ENCODE measurements around the gene CEPT1. TPM values are rescaled to one million over a fixed set of nuclear protein-coding genes. Genes with fewer than 3 reads are reported as not detected.

CEPT1 gene
- total and polyA plus RNA-seq, 2 of the 8 experiments (the other 6 are each of a cell fraction or from before 2014, with no cell fraction given) = 18.5 to 28.6 TPM

DNA sequence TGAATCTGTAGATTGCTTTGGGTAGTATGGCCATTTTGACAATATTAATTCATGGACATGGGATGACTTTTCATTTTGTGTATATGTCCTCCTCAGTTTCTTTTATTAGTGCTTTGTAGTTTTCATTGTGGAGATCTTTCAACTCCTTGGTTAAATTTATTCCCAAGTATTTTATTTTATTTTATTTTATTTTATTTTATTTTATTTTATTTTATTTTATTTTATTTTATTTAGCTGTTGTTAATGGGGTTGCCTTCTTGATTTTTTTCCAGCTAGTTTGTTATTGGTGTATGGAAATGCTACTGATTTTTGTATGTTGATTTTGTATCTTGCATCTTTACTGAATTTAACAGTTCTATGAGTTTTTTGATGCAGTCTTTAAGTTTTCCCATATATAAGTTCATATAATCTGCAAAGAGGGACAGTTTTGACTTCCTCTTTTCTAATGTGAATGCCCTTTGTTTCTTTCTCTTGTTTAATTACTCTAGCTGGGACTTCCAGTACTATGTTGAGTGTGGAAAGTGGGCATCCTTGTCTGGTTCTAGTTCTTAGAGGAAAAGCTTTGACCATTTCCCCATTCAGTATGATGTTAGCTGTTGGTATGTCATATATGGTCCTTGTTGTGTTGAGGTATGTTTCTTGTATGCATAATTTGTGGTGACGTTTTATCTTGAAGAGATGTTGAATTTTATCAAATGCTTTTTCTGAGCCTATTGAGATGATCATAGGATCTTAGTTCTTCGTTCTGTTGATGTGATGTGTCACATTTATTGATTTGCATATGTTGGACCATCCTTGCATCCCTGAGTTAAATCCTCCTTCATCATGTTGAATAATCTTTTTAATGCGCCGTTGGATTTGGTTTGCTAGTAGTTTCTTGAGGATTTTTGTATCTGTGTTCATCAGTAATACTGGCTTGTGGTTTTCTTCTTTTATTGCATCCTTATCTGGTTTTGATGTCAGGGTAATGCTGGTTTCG, 14.3 kb downstream of the CEPT1 start:
- CTCF ChIA-PET (ENCODE audit: partially characterized antibody) = interaction anchor here (1.0 kb wide), 1 partner anchor 38 kb away, joined by 4 read pairs; no protein-coding TSS in a partner anchor
- TF ChIP-seq, protein P1, sequence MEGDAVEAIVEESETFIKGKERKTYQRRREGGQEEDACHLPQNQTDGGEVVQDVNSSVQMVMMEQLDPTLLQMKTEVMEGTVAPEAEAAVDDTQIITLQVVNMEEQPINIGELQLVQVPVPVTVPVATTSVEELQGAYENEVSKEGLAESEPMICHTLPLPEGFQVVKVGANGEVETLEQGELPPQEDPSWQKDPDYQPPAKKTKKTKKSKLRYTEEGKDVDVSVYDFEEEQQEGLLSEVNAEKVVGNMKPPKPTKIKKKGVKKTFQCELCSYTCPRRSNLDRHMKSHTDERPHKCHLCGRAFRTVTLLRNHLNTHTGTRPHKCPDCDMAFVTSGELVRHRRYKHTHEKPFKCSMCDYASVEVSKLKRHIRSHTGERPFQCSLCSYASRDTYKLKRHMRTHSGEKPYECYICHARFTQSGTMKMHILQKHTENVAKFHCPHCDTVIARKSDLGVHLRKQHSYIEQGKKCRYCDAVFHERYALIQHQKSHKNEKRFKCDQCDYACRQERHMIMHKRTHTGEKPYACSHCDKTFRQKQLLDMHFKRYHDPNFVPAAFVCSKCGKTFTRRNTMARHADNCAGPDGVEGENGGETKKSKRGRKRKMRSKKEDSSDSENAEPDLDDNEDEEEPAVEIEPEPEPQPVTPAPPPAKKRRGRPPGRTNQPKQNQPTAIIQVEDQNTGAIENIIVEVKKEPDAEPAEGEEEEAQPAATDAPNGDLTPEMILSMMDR (IDR thresholded peaks at IDR 0.05; ENCODE audit: control extremely low read depth in 1 of 3, insufficient read depth in 1 of 3, low read depth in 1 of 3, low read length in 3 of 3) = no peak
- TF ChIP-seq JUN (IDR thresholded peaks at IDR 0.05; ENCODE audit: low read depth, low read length) (no peak), CEBPB (IDR thresholded peaks at IDR 0.05; ENCODE audit: low read depth, low read length) (no peak)
- no peak for FAIRE-seq

More for the DNA sequence above, 14.3 kb downstream of the CEPT1 start:
- no peaks in the 10 kb centered on the region for H4K20me1 ChIP-seq (replicated peaks in 1 of 2; ENCODE audit: control insufficient read depth in 1 of 2, insufficient read depth in 2 of 2, low read length in 2 of 2)
- no peaks in the 10 kb centered on the region for H3K9me3 ChIP-seq (ENCODE audit: insufficient read depth in 2 of 2, low read depth in 1 of 2, low read length in 1 of 2)
- H3K9ac ChIP-seq (replicated peaks in 1 of 4; ENCODE audit: extremely low read depth in 1 of 4, low read depth in 3 of 4, low read length in 3 of 4) = no peak overlapping the region
- H2BK12ac ChIP-seq (ENCODE audit: low read depth, low read length) = no peak overlapping the region
- H3K56ac ChIP-seq (replicated peaks; ENCODE audit: insufficient read length, low read depth, low read length) = no peak overlapping the region
- H2BK15ac ChIP-seq (ENCODE audit: low read length) = no peak overlapping the region
- no peak overlapping the region for H2BK5ac ChIP-seq (ENCODE audit: low read depth, low read length)
- no peaks in the 10 kb centered on the region for H3K23me2 ChIP-seq (ENCODE audit: low read depth, low read length)
- no peak overlapping the region for H3K27ac ChIP-seq (ENCODE audit: low read depth, low read length)
- no peak overlapping the region for H4K91ac ChIP-seq (replicated peaks; ENCODE audit: insufficient read length, low read length)
- no peak overlapping the region for H3K4ac ChIP-seq (replicated peaks; ENCODE audit: insufficient read length, low read depth, low read length)
- H2BK20ac ChIP-seq (ENCODE audit: low read length) = no peak overlapping the region
- H3K79me2 ChIP-seq (ENCODE audit: control insufficient read depth in 1 of 2, insufficient read depth in 2 of 2, low read length in 2 of 2) = peaks cover 0 to 59% of the 10 kb centered on the region in 2 experiments; a peak in 3 of 4 replicates
- no peak overlapping the region for H3K4me3 ChIP-seq (ENCODE audit: extremely low read depth in 1 of 4, insufficient read depth in 2 of 4, low read depth in 3 of 4, low read length in 4 of 4)
- no peak overlapping the region for H3K14ac ChIP-seq (ENCODE audit: insufficient read length)
- H4K8ac ChIP-seq (ENCODE audit: extremely low read depth, insufficient read depth, low read length) = no peak overlapping the region
- no peak overlapping the region for H3K18ac ChIP-seq (ENCODE audit: extremely low read depth, low read length)
- POLR2A ChIA-PET (ENCODE audit: partially characterized antibody) = no interaction called here
- H2AFZ ChIP-seq (ENCODE audit: low read length) = no peak overlapping the region
- peaks cover 0 to 31% (median 5%) of the 10 kb centered on the region in 4 experiments; a peak in 3 of 8 replicates for H3K36me3 ChIP-seq (ENCODE audit: control insufficient read depth in 2 of 4, insufficient read depth in 4 of 4, low read length in 3 of 4)
- H3K4me2 ChIP-seq (ENCODE audit: insufficient read depth in 1 of 2, low read depth in 2 of 2, low read length in 2 of 2) = no peak overlapping the region
- no peak overlapping the region for H4K5ac ChIP-seq (ENCODE audit: insufficient read length, low read depth, low read length)
- H2AK5ac ChIP-seq (ENCODE audit: low read depth, low read length) = no peak overlapping the region
- no peak for DNase-seq (ENCODE audit: low read depth in 1 of 2, low spot score in 2 of 2)
- no peak overlapping the region for H2BK120ac ChIP-seq (replicated peaks; ENCODE audit: low read depth, low read length)
- H3K4me1 ChIP-seq (replicated peaks in 1 of 4; ENCODE audit: control insufficient read depth in 3 of 4, insufficient read depth in 4 of 4, low read length in 3 of 4) = no peaks in the 10 kb centered on the region
- H3K27me3 ChIP-seq (replicated peaks in 1 of 4; ENCODE audit: control insufficient read depth in 3 of 4, extremely low read depth in 1 of 4, insufficient read depth in 3 of 4, low read length in 3 of 4) = no peaks in the 10 kb centered on the region
- H3K79me1 ChIP-seq (ENCODE audit: low read depth, low read length) = no peaks in the 10 kb centered on the region; the same call in 1 of the 2 replicates
- WGBS, 2 experiments (ENCODE audit: extremely low coverage in 1 of 2, insufficient coverage in 1 of 2, insufficient read length in 1 of 2, insufficient replicate concordance in 2 of 2, low coverage in 1 of 2, low lambda C conversion rate in 2 of 2, missing lambda C conversion rate in 1 of 2) = 82% methylated on average over 5 of the region's 5 CpGs; no CpG with 5 or more reads in 1 of the 2 experiments
- no peak overlapping the region for H3K23ac ChIP-seq (ENCODE audit: insufficient read length)
